Esophagus muscularis mucosa (tissue), 4 donors: ENCODE measurements around the gene PDPR. TPM values are rescaled to one million over a fixed set of nuclear protein-coding genes. Genes with fewer than 3 reads are reported as not detected.
A peak's percentile ranks its signal among the peaks of the same experiment; 100 is the strongest.
"Not testable (repeated sequence)": the region's sequence is repeated elsewhere in the genome, so short reads cannot be mapped to it uniquely, and the experiment has no call there.

Experiments
- DNase-seq: peaks from one replicate; pipeline ENCODE4 v3.0.0-alpha.2; 2017; ENCODE audit errors: extremely low spot score
- H3K27ac ChIP-seq, 4 donors: fragments of 200-600 bp; sonication (generic); replicated peaks in 1 of 4; 1 replicate in 3 of 4; 2 replicates in 1 of 4; pipeline ENCODE4 v1.5.1; 2016 to 2019; ENCODE audit warnings: mild to moderate bottlenecking in 1 of 4
- H3K27me3 ChIP-seq, 4 donors: fragments of 200-600 bp; sonication (generic); one replicate each; pipeline versions ENCODE4 v1.5.1 to v1.6.0; 2016 to 2019
- H3K36me3 ChIP-seq, 4 donors: fragments of 200-600 bp; sonication (generic); one replicate each; pipeline ENCODE4 v1.5.1; 2016 to 2019
- H3K4me1 ChIP-seq, 4 donors: fragments of 200-600 bp; sonication (generic); one replicate each; pipeline ENCODE4 v1.5.1; 2016 to 2019
- H3K4me3 ChIP-seq, 4 donors: fragments of 200-600 bp; sonication (generic); 1 replicate in 2 of 4; 2 replicates in 2 of 4; pipeline ENCODE4 v1.5.1; 2016 to 2019; ENCODE audit warnings: mild to moderate bottlenecking in 4 of 4, moderate library complexity in 1 of 4
- H3K9me3 ChIP-seq, 4 donors: fragments of 200-600 bp; sonication (generic); 1 replicate in 3 of 4; 2 replicates in 1 of 4; pipeline ENCODE4 v1.5.1; 2016 to 2019
- CTCF ChIP-seq, 3 experiments: fragments of 200-600 bp in 2 of 3; fragments of 450-650 bp in 1 of 3; sonication (generic) in 2 of 3; IDR thresholded peaks; one replicate each; pipeline ENCODE4 v1.5.1; 2017 to 2019; ENCODE audit warnings: antibody characterized with exemption in 3 of 3, mild to moderate bottlenecking in 2 of 3, moderate library complexity in 1 of 3
- EP300 ChIP-seq: sonication (generic); formaldehyde crosslinking; IDR thresholded peaks from one replicate; pipeline ENCODE4 v1.6.1; 2017; ENCODE audit warnings: antibody characterized with exemption
- POLR2A ChIP-seq: fragments of 450-650 bp; IDR thresholded peaks from one replicate; pipeline ENCODE4 v1.6.1; 2017; ENCODE audit warnings: antibody characterized with exemption, moderate library complexity, mild to moderate bottlenecking, low read depth
- POLR2AphosphoS5 ChIP-seq, 2 donors: sonication (generic); formaldehyde crosslinking; IDR thresholded peaks; one replicate each; pipeline ENCODE4 v1.6.1; 2017; ENCODE audit warnings: antibody characterized with exemption in 2 of 2
- WGBS: methylation state at CpG from one replicate; pipeline ENCODE4 v1.1.5; 2018; 5-methylcytosine and 5-hydroxymethylcytosine counted together
- intact Hi-C: fragments of 100-400 bp; cut with DNase I; formaldehyde crosslinking; loops from one replicate; pipeline ENCODE4 v1.15.1; 2023
- total RNA-seq, 4 donors: library from RNA; depleted of rRNA; stranded (reverse); fragments of >200 nt; gene quantifications; one replicate each; pipeline versions ENCODE4 v1.1.0 to v1.2.1, GENCODE V29; 2016

Gene PDPR
- total RNA-seq, 4 donors from 2014 or later: 19.1 to 31.8 (median 27.4) TPM

- 94% methylated on average over 8 of the region's 8 CpGs for WGBS
- H3K9me3 ChIP-seq, H3K4me1 ChIP-seq, H3K27me3 ChIP-seq, intact Hi-C loops, H3K4me3 ChIP-seq, H3K27ac ChIP-seq, DNase-seq: not testable (repeated sequence)
- H3K36me3 ChIP-seq: peaks cover 74 to 100% (median 96%) of the 10 kb centered on the region in 4 donors
Measured at GRCh38 chr16:70135796-70136195, 21.7 kb downstream of the PDPR start.

- H3K4me3 ChIP-seq, DNase-seq, H3K27ac ChIP-seq, H3K27me3 ChIP-seq, H3K4me1 ChIP-seq, intact Hi-C loops, H3K9me3 ChIP-seq: not testable (repeated sequence)
- peaks cover 81 to 100% (median 96%) of the 10 kb centered on the region in 4 donors for H3K36me3 ChIP-seq
- WGBS: 37% methylated on average over 2 of the region's 2 CpGs
Measured at GRCh38 chr16:70136595-70136994, 22.5 kb downstream of the PDPR start.

- DNase-seq, H3K4me3 ChIP-seq, intact Hi-C loops, H3K9me3 ChIP-seq, H3K4me1 ChIP-seq, H3K27ac ChIP-seq, H3K27me3 ChIP-seq: not testable (repeated sequence)
- WGBS: 93% methylated on average over 10 of the region's 10 CpGs
- H3K36me3 ChIP-seq: peaks cover 65 to 88% (median 77%) of the 10 kb centered on the region in 4 donors
Measured at GRCh38 chr16:70142739-70143138, 28.6 kb downstream of the PDPR start.

DNA sequence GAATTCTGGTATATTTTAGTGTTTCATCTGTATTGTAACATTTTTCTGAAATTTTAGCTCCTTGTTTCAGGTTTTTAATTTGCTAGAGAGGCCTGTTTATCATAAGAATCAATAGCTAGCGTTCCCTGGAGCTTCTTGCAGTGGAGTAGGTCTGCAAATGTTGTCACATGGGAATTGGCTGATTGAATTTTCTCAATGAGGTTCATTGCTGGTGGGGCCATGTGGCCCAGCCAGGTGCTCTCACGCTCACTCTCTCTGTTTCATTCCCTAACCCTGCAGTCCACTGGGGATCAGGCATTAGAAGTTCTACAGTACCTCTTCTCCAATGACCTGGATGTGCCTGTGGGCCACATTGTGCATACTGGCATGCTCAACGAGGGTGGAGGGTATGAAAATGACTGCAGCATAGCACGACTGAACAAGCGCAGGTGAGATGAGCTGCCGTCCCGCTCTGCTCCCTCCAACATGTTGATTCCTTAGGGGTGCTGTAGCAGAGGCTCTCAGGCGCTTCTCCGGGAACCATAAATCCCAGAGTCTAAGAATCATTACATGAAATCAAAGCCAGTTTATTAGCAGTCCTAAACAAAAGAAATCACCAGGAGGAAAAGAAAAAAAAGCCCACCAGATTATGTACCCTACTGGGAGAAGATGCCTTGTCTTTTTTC lies 29.2 kb downstream of the PDPR start:
- H3K9me3 ChIP-seq, intact Hi-C loops, H3K4me1 ChIP-seq, H3K4me3 ChIP-seq, DNase-seq, H3K27ac ChIP-seq, H3K27me3 ChIP-seq: not testable (repeated sequence)
- peaks cover 65 to 88% (median 77%) of the 10 kb centered on the region in 4 donors for H3K36me3 ChIP-seq
- 85% methylated on average over 9 of the region's 9 CpGs for WGBS

GRCh38 chr16:70147853-70148252 lies 33.7 kb downstream of the PDPR start:
- H3K4me1 ChIP-seq, intact Hi-C loops, H3K9me3 ChIP-seq, H3K27me3 ChIP-seq, H3K4me3 ChIP-seq, H3K27ac ChIP-seq: not testable (repeated sequence)
- peak; percentile 90 for DNase-seq
- peaks cover 73 to 88% (median 78%) of the 10 kb centered on the region in 4 donors for H3K36me3 ChIP-seq
- WGBS: 74% methylated on average over 3 of the region's 11 CpGs

GRCh38 chr16:70148453-70148852 lies 34.3 kb downstream of the PDPR start:
- DNase-seq: peak; percentile 89
- 96% methylated on average over 6 of the region's 6 CpGs for WGBS
- H3K9me3 ChIP-seq, H3K4me1 ChIP-seq, H3K4me3 ChIP-seq, intact Hi-C loops, H3K27ac ChIP-seq, H3K27me3 ChIP-seq: not testable (repeated sequence)
- peaks cover 73 to 88% (median 78%) of the 10 kb centered on the region in 4 donors for H3K36me3 ChIP-seq

DNA sequence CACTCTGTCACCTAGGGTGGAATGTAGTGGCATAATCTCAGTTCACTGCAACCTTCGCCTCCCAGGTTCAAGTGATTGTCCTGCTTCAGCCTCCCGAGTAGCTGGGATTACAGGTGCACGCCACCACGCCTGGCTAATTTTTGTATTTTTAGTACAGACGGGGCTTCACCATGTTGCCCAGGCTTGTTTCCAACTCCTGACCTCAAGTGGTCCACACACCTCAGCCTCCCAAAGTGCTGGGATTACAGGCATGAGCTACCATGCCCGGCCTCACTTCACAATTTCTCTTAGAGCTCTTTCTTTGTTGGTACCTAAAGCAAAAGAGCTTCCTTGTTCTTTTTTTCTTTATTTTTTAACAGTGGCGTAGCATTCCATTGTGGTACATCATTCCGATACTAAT lies 35.2 kb downstream of the PDPR start:
- intact Hi-C loops, H3K27me3 ChIP-seq, H3K4me3 ChIP-seq, H3K4me1 ChIP-seq, DNase-seq, H3K9me3 ChIP-seq, H3K27ac ChIP-seq: not testable (repeated sequence)
- H3K36me3 ChIP-seq: peaks cover 75 to 90% (median 81%) of the 10 kb centered on the region in 4 donors
- WGBS: 95% methylated on average over 8 of the region's 8 CpGs

DNA sequence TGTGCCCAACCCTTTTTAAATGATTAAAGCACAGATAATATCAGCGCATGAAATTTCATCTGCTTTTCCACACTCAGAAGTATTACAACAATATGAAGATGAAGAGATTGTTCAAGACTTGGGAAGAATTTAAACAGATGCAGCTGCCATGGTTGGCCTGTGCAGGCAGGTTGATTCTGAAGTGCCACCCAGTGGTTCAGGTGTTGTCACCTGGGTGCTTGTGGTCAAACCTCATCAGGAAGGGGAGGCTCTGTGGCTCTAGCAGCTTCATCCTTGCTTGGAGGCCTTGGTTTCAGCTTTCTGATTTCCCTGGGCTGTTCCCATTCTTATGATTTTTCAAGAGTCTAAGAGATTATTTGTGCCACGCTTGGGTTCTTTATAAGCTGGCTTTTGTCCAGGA lies 37.3 kb downstream of the PDPR start:
- no peak for TF ChIP-seq POLR2AphosphoS5 (IDR thresholded peaks at IDR 0.05)
- TF ChIP-seq CTCF (IDR thresholded peaks at IDR 0.05): no peak
- TF ChIP-seq POLR2A: no peak
- TF ChIP-seq EP300: no peak
- Histone ChIP-seq H3K36me3 (peaks cover 85 to 91% (median 87%) of the 10 kb centered on the region in 4 donors), H3K9me3 (no peaks in the 10 kb centered on the region), H3K27me3 (no peaks in the 10 kb centered on the region), H3K27ac (no peak overlapping the region), H3K4me3 (no peak overlapping the region), H3K4me1 (no peaks in the 10 kb centered on the region)
- WGBS: 95% methylated on average over 2 of the region's 2 CpGs
- intact Hi-C loops: no loop called here
- no peak for DNase-seq
